AG04450 (cell line): Measurements from ENCODE around the gene ANKRD52. TPM values are rescaled to one million over a fixed set of nuclear protein-coding genes. Genes with fewer than 3 reads are reported as not detected.

Experiments
- CTCF ChIA-PET: fragments of 300-600, 350-600 bp; formaldehyde crosslinking; extraction: SDS; loops from one replicate; lab custom pipeline; 2022; ENCODE audit warnings: antibody characterized with exemption, inconsistent platforms; lab: Charles Lee
- POLR2A ChIA-PET: fragments of 350-600 bp; formaldehyde crosslinking; extraction: SDS; loops from one replicate; lab custom pipeline; 2021; ENCODE audit warnings: antibody characterized with exemption, inconsistent platforms; lab: Yijun Ruan, JAX
- DNase-seq: peaks from one replicate; pipeline ENCODE4 v3.0.0-alpha.2; 2011; ENCODE audit warnings: low read depth, low spot score
- H3K27ac ChIP-seq: one replicate; pipeline ENCODE4 v1.5.1; 2012; ENCODE audit warnings: low read depth, low read length, control low read depth
- H3K27me3 ChIP-seq: one replicate; pipeline ENCODE4 v1.6.0; 2012; ENCODE audit warnings: low read length; ENCODE audit not compliant: control insufficient read depth, insufficient read depth
- H3K4me3 ChIP-seq: 2 replicates; pipeline ENCODE4 v1.5.1; 2011; ENCODE audit warnings: mild to moderate bottlenecking, low read depth, low read length, control low read depth
- H3K9me3 ChIP-seq: 2 replicates; pipeline ENCODE4 v1.5.1; 2012; ENCODE audit warnings: low read length; ENCODE audit not compliant: control insufficient read depth, insufficient read depth
- polyA plus RNA-seq: library from polyadenylated mRNA; depleted of rRNA; stranded (reverse); fragments of >200 nt; gene quantifications from 2 replicates; pipeline ENCODE4 v1.2.3, GENCODE V29; 2011
- TF ChIP-seq, protein P1 (sequence below): IDR thresholded peaks from 2 replicates; pipeline ENCODE4 v1.5.1; 2011; ENCODE audit warnings: low read depth, low read length, control low read depth, inconsistent platforms

ANKRD52 gene
- polyA plus RNA-seq, 1 experiment = 16.0 TPM

- H3K4me3 ChIP-seq = peak overlapping the region; percentile 64
- peak overlapping the region; percentile 73 for H3K27ac ChIP-seq
- no peak for DNase-seq
- CTCF ChIA-PET = interaction anchor here (0.9 to 2.3 kb wide), 3 partner anchors 8 to 213 kb away, joined by 3 to 5 read pairs (median 4); no protein-coding TSS in a partner anchor
- POLR2A ChIA-PET = interaction anchor here (0.6 to 1.7 kb wide), 5 partner anchors 8 to 59 kb away, joined by 3 to 5 read pairs (median 4); partner anchors contain the start of gene STAT2
- no peaks in the 10 kb centered on the region for H3K27me3 ChIP-seq
- H3K9me3 ChIP-seq = no peaks in the 10 kb centered on the region
- TF ChIP-seq, protein P1, sequence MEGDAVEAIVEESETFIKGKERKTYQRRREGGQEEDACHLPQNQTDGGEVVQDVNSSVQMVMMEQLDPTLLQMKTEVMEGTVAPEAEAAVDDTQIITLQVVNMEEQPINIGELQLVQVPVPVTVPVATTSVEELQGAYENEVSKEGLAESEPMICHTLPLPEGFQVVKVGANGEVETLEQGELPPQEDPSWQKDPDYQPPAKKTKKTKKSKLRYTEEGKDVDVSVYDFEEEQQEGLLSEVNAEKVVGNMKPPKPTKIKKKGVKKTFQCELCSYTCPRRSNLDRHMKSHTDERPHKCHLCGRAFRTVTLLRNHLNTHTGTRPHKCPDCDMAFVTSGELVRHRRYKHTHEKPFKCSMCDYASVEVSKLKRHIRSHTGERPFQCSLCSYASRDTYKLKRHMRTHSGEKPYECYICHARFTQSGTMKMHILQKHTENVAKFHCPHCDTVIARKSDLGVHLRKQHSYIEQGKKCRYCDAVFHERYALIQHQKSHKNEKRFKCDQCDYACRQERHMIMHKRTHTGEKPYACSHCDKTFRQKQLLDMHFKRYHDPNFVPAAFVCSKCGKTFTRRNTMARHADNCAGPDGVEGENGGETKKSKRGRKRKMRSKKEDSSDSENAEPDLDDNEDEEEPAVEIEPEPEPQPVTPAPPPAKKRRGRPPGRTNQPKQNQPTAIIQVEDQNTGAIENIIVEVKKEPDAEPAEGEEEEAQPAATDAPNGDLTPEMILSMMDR = no peak; the same call in 1 of the 2 replicates
Measured at GRCh38 chr12:56300644-56301464, 42.7 kb upstream of the ANKRD52 start.

DNA sequence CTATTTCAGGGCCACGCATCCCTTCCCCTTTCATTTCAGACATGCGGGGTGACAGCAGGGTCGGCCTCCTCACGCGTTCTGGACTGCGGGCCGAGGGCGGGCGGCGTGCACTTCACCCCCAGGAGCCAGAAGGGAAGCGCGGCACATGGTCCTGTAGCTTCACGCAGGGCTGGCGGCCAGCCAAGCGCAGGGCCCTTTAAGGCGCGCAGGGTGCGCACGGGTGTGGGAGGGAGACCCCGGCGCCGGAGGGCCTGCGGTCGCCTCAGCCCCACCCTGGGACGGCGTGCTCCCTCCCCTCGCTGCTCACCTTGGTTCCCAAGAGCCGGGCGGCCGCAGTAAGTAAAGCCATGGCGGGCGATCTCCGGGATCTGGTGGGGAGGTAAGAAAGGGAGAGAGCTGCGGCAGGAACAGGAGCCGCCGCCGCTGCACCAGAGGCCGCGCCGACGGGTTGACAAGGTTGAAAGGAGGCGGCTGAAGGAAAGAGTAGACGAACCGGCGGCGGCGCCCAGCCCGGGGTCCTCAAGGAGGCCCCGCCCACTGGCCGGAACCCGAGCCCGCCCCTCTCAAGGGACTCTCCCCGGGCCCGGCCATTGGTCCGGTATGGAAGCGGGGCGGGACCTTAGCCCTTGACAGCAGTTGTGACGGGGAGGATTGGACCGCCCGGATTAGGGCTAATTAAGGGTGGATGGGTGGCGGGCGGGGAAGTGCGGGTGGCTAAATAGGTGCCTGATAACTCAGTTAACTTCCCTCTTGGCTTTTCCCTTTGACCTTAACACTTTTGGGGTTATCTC is 41.9 kb upstream of the ANKRD52 start, which contains the start of gene CS:
Gene CS (minus strand): TSS at position 478 of the 791 bp plus-strand sequence. CDS start 129 bp downstream, at position 349.
- peak within 1 kb of the TSS; percentile 80 for H3K27ac ChIP-seq
- TF ChIP-seq, protein P1 = no peak
- peak; percentile 91 for DNase-seq
- no peaks in the 10 kb centered on the region for H3K27me3 ChIP-seq
- H3K4me3 ChIP-seq = peak within 1 kb of the TSS; percentile 93
- ChIA-PET CTCF (interaction anchor here (0.9 to 2.3 kb wide), 3 partner anchors 9 to 164 kb away, joined by 4 to 5 read pairs (median 5); no protein-coding TSS in a partner anchor), POLR2A (interaction anchor here (1.0 to 2.2 kb wide), 4 partner anchors 13 to 164 kb away, joined by 3 to 6 read pairs (median 4); partner anchors contain the start of genes CNPY2 and STAT2)
- H3K9me3 ChIP-seq = no peaks in the 10 kb centered on the region

DNA sequence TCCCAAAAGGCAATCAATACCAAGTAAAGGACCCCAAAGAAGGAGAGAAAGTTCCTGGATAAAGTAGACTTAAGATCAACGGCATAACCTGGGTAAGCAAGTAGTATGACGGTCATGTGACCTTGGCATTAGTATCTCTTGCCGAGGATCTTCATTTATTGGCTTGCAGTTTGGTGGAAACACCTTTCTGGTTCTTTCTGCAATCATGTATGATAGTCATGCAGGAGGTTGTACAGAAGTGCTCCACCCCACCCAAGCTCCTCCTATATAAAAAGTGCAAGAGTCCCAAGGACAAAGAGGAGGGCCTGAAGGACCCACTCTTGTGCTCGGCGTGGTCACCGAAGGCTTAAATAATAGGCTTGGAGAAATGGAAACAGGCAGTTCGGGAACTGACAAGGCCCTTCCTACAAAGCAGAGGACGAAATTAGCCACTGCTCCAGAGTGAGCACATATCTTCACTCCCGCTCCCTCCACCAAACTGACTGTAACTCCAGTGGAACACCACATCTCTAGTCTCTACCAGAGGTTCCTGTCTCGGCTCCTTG is 41.2 kb upstream of the ANKRD52 start:
- ChIA-PET CTCF (interaction anchor here (1.7 to 2.3 kb wide), 2 partner anchors 9 to 13 kb away, joined by 5 read pairs; no protein-coding TSS in a partner anchor), POLR2A (interaction anchor here (0.6 to 2.2 kb wide), 5 partner anchors 12 to 187 kb away, joined by 3 to 6 read pairs (median 3); partner anchors contain the start of genes CNPY2 and STAT2)
- H3K9me3 ChIP-seq = no peaks in the 10 kb centered on the region
- no peaks in the 10 kb centered on the region for H3K27me3 ChIP-seq
- H3K4me3 ChIP-seq = peak overlapping the region; percentile 93
- H3K27ac ChIP-seq = peak overlapping the region; percentile 80
- no peak for DNase-seq
- TF ChIP-seq, protein P1 = no peak

GRCh38 chr12:56298828-56299227 is 40.6 kb upstream of the ANKRD52 start:
- H3K4me3 ChIP-seq = peak overlapping the region; percentile 93
- H3K27ac ChIP-seq = no peak overlapping the region
- ChIA-PET CTCF (interaction anchor here (1.0 to 2.3 kb wide), 4 partner anchors 10 to 165 kb away, joined by 3 to 9 read pairs (median 5); no protein-coding TSS in a partner anchor), POLR2A (interaction anchor here (0.6 to 2.2 kb wide), 6 partner anchors 9 to 187 kb away, joined by 3 to 6 read pairs (median 4); partner anchors contain the start of genes CNPY2 and STAT2)
- TF ChIP-seq, protein P1 = no peak
- no peaks in the 10 kb centered on the region for H3K9me3 ChIP-seq
- no peak for DNase-seq
- no peaks in the 10 kb centered on the region for H3K27me3 ChIP-seq
